HG03060 (cell line): ENCODE measurements around the gene NEU4.
"Not testable (repeated sequence)": the region's sequence is repeated elsewhere in the genome, so short reads cannot be mapped to it uniquely, and the experiment has no call there.

Experiments
- ATAC-seq: cut with Tn5 transposase; IDR thresholded peaks from one replicate; pipeline ENCODE4 v1.9.1; 2021; ENCODE audit warnings: low read depth, moderate number of reproducible peaks; ENCODE audit not compliant: unreplicated experiment

NEU4 gene

DNA sequence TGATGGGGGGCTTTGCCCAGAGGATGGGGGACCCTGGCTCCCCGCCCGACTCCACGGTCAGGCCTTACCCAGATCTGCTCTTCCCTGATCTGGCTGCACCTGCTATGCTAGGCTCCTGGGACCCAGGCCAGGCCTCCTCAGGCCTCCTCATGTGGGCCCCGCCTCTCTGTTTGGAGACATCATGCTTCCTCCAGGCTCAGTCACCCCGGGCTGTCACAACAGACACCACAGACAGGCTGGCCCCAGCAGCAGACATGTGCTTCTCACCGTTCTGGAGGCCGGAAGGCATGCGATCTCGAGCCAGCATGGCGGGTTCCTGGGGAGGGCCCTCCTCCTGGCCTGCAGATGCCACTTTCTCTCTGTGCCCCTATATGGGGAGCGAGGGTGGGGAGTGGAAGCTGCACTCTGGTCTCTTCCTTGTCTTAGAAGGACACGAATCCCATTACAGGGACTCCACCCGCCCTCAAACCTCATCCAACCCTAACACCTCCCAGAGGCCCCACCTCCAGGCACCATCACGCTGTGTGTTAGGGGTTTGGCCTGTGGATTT lies 10.8 kb upstream of the NEU4 start:
- ATAC-seq = no peak

GRCh38 chr2:241798631-241799521 lies 10.1 kb upstream of the NEU4 start:
- no peak for ATAC-seq

GRCh38 chr2:241799522-241800197 lies 9.3 kb upstream of the NEU4 start:
- ATAC-seq = no peak

DNA sequence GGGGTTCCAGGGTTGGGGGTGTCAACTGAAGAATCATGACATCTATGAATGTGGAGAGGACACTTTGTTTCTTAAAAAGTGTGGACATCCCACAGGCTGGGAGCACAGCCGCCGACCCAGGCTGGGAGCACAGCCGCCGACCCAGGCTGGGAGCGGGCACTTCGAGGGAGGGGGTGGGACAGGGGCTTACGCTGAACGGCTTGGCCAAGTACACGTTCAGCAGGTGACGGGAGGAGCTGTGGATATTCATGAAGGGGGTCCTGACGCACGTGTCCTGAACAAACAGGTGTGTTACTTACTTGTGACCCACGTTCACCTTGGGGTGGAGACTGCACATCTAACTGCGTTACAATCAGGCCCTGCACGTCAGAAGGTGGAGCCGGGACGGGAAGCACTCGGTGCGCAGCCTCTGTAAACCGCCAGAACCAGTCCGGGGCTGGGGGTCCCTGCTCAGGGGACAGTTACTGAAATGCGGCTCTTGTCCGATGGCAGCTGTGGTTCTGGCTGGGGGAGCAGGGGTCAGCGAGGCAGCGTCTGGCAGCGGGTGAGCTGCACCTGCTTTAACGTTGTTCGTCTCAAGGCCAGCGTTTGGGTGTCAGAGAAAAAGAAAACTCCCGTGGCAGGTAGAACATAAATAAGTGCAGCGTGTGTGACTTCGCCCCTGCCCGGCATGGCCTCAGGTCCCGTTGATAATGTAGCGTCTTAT lies 8.6 kb upstream of the NEU4 start:
- ATAC-seq = not testable (repeated sequence)

GRCh38 chr2:241801611-241802420 lies 7.2 kb upstream of the NEU4 start:
- no peak for ATAC-seq

DNA sequence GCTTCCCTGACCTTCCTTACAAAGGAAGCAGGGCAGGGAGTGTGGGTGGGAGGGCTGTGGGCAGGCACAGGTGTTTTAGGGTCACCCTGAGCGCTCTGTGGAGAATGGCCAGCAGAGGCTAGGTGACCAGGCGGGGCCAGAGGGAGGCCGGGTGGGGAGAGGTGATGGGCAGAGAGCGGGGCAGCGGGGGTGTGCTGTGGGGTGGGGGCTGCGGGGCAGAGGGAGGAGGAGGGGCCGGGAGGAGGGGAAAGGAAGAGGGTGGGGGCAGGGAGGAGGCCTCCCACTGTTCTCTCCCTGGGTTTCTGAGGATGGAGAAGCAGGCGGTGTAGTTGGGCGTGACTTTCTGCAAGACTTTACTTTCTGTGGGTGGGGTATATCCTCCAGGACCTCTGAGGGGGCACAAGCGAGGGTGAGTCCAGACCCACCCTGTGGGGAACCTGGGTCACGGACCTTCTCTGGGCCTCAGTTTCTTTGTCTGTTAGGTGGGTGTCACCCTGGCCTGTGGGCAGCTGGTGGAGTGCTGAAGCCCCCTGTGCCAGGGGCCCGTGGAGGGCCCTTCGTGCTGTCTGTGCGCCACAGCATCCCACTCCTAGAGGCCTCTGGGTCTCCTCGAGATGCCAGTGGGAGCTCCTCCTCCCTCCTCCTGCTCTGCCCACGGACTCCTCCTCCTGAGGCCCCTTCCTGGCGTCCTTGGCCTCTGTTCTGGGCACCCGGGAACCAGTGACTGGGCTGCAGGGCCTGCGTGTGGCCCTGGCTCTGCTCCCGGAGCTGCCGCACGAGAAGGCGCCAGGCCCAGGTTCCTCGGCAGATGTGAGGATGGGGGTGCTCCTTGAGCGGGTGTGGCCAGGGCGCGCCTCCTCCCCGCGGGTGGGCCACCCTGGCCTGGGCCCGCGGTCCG lies 6.3 kb upstream of the NEU4 start:
- ATAC-seq = no peak

DNA sequence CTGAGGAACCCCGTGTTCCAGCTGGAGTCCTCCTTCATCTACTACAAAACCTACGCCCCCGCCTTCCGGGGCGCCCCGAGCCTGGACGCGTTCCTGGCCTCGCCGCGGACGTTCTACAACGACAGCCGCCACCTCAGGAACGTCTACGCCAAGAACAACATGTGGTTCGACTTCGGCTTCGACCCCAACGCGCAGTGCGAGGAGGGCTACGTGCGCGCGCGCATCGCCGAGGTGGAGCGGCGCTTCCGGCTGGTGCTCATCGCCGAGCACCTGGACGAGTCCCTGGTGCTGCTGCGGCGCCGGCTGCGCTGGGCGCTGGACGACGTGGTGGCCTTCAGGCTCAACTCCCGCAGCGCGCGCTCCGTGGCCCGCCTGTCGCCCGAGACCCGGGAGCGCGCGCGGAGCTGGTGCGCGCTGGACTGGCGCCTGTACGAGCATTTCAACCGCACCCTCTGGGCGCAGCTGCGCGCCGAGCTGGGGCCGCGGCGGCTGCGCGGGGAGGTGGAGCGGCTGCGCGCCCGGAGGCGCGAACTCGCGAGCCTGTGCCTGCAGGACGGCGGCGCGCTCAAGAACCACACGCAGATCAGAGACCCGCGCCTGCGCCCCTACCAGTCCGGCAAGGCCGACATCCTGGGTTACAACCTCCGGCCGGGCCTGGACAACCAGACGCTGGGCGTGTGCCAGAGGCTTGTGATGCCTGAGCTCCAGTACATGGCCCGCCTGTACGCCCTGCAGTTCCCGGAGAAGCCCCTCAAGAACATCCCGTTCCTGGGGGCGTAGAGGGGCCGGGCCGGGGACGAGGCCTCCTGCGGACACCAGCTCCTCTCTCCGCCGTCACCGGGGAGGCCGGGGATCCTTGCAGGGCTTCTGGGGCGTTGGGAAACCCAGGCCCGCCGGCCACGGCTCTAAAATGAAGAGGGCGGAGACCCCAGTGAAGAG lies 5.3 kb upstream of the NEU4 start:
- no peak for ATAC-seq

DNA sequence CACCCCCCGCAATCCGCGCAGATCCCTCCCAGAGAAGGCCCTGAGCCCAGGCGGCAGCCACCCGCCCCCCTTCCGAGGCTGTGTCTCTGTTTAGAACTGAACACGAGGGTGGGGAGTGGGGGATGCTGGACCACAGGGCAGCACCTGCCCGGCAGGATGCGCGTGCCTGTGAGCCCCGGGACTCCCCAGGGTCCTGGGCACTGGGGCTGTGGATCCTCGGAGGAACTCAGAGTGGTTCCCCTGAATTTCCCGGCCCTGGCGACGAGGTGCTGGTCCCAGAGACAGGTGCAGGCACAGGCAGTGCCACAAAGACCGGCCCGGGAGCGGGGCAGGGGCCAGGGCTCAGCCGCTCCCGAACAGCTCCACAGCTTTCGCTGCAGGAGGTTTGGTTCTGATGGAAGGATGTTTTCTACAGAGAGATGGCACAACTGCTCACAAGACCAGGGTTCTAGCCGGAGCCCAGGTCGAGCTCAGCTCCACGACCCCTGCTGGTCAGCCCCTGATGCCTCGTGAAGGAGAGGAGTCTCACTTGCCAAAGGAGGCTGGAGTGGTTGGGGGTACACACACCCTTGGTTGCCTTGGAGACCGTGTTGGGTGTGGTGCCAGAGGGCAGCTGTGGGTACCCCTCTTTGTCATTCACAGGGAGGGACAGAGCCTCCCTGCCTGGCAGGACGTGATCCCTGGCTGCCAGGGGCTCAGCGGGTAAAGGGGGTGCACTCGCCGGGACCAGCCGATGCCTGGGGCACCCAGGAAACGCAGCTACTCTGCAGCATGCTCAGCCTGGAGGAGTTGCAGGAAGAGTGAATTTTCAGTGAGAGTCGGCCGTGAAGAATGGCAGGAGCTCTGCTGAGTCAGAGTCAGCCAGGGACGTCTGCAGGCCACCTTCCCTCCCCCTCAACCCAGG lies 4.4 kb upstream of the NEU4 start:
- ATAC-seq = no peak

GRCh38 chr2:241806217-241806616 lies 2.8 kb upstream of the NEU4 start:
- not testable (repeated sequence) for ATAC-seq

- ATAC-seq = no peak
Observed at GRCh38 chr2:241808051-241808720, 807 bp upstream of the NEU4 start.

GRCh38 chr2:241809383-241810306 lies 652 bp downstream of the NEU4 start:
- no peak for ATAC-seq

- no peak for ATAC-seq
Observed at GRCh38 chr2:241810307-241811200, 1.6 kb downstream of the NEU4 start.

DNA sequence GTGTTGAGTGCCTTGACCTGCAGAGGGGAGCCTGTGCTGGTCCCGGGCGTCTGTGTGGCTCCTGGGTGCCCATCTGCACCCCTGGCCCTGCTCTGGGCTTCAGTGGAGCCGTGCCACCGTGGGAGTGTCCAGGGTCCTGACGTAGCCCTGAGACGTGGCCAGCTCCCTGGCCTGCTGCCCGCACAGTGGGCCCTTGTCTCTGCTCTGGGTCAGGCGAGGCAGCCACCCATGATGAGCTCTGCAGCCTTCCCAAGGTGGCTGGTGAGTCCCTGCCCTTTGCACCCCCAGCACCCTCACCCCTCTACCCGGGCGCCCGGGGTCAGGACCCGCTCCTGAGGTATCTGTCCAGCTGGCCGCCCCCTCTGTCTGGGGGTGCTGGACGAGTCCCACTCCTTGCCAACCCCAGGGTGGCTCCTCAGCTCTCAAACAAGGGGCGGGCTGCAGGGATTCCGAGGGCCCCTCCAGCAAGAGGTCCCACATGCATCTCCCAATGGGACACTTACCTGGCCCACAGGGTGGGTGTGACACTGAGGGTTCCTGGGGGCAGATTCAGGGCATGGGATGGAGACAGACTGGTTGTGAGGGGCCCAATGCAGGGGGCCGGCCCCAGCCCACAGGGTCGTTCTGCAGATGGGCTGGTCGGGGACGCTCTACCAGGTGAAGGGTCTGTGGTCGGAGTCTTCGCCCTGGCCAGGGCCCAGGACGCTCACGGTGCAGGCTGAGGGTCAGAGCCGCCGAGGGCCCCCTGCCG lies 2.4 kb downstream of the NEU4 start:
- no peak for ATAC-seq
